ENCODE data around the gene HIC1.

DNA sequence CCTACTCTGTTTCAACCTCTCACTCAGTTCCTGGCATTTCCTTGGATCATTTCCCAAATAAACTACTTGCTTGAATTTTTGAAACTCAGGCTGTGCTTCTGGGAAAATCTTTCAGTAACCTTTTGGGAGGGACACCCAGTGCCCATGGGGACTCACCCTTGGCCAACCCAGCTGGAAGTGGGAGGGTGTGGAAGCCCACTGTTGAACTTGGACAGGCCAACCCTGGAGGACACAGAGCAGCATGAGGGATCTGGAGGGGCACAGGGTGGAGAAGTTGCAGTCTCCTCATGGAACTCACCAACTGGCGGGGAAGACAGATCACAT, 40.9 kb upstream of the HIC1 start:
- TF ChIP-seq CTCF (conservative IDR thresholded peaks at IDR 0.05; ENCODE audit: low read length) (no peak), EZH2phosphoT487 (IDR thresholded peaks at IDR 0.05; ENCODE audit: borderline replicate concordance, low read depth, low read length) (no peak)

All from OCI-LY7 (cell line).